Measurements from ENCODE around the gene DOCK10.

Gene DOCK10

DNA sequence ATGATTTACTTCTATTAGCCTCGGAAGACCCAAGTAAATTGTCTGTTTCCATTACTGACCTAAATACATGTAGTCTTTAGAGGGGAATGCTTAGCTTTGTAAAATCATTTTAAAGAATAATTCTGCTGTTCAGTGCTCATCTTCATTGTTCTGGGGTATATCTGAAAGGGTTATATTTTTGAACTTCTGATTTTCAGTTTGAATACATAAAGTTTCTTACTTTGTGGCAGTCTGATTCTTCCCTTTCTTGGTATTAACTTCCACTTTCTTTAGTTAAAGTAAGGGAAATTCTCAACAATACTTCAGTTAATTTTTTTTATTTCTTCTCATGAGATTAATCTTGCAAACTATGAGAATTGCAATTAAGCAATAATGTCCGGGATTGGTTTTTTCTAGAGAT lies 148.4 kb downstream of the DOCK10 start:
- no peak for DNase-seq (ENCODE audit: low read depth)
- H3K4me3 ChIP-seq (ENCODE audit: low read depth, low read length), result no peak overlapping the region

DNA sequence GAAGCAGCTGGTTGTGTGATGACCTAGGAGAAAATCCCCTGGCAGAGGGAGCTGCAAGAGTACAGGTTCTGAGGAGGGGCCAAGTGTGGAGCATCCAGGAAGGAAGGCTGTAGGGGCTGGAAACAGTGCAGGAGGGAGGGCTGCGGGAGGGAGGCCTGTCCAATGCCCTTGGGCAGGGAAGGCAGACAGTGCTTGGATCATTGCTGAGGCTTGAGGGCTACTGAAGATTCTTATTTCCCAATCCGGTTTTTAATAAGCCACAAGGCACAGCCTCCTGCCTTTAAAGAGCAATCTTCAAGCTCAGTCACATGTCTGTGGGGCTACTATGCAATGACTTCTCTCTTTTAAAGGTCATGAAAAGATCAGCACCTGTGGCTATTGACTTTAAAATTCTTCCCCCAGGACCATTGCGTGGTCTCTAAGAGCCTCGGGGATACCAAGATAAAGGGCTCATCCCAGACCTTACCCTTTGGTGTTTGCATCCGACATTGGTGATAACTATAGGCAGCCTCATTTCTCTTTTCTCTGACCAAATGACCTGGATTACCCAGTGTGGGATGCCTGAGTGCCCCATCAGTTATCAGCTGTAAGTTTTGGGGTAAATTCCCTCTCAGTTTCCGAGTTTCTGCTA lies 149.6 kb downstream of the DOCK10 start:
- no peak for DNase-seq (ENCODE audit: low read depth)
- no peak overlapping the region for H3K4me3 ChIP-seq (ENCODE audit: low read depth, low read length)

DNA sequence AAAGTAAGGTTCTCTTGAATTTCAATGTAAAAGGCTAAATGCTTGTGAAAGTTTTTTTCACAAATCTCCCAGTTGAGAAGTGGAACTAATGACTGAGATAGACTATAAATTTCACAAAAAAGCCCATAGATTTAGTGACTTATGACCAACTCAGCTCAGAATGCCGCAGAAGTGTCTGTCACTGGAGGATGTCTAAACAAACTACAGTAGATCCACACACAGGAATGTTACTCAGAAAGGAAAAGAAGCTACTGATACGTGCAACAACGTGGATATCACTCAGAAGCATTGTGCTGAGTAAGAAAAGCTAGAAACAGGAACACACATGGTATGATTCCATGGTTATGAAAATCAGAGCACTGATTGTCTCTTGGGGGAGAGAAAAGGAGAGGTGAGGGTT lies 151.9 kb downstream of the DOCK10 start:
- no peak for DNase-seq (ENCODE audit: low read depth)
- no peak overlapping the region for H3K4me3 ChIP-seq (ENCODE audit: low read depth, low read length)

DNA sequence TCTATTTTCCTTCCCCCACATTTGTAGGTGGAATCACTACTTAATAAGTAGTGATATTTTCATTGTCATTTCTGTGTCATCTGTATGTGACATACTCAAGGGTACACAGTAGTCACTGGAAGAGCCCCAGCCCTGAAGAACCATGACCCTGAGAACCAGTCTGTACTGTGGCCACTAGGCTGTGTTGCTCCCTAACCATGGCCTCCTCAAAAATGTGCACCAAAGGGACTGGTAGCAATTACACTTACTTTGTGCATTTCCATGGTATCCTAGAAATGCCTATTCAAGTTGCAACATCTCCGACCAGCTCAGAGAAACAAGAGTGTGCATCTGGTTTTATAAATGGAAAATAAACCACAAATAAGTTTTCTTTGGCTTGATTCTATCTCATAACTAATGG lies 155.1 kb downstream of the DOCK10 start:
- no peak overlapping the region for H3K4me3 ChIP-seq (ENCODE audit: low read depth, low read length)
- peak; percentile 66 for DNase-seq (ENCODE audit: low read depth)

DNA sequence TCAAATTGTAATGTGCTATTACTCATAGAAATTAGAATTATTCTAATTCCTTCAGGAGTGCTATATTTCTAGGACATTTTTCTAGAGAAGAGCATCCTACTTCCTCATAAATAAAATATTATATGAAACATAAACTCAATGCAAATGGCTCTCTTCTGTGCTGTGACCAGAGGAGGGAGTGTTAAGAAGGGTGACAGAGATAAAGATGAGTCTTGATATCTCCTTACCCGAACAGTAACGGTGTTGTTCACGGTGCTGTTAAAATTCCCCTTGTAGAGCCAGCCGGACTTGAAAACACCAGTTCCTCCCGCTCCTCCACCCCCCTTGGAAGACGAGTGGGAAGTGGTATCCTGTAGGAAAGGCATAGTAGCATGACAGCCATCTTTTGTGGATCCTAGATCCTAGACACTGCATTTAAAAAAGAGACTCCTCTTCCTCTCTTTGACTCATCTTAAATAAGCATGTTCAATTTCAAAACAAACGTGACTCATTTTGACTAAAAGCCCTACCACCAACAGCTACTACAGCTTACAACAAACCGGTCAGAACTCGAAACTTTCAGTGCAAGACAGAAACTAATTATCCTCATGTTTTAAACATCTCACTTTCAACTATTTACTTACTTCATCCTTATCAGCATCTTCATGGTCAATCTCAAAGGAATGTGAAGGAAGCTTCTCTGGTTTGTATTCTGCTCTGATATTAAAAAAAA lies 156.3 kb downstream of the DOCK10 start:
- DNase-seq (ENCODE audit: low read depth), result peak; percentile 61
- no peak overlapping the region for H3K4me3 ChIP-seq (ENCODE audit: low read depth, low read length)

DNA sequence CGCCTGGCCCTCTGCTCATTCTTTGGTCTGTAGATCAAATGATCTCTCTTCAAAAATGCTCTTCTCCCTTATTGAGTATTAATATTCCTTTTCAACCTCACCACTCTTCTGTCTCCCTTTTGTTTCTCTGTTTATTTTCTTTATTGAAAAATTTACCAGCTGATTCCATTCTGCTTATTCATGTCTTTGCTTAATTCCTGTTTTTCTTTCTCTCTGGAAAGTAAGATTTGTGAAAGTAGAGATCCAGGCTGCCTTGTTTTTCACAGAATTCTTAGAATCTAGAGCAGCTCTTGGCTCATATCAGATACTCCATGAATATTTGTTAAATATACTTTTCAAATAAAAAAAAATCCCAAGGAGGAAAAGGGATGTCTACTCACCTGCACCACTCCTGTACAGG lies 157.0 kb downstream of the DOCK10 start:
- DNase-seq (ENCODE audit: low read depth), result no peak
- no peak overlapping the region for H3K4me3 ChIP-seq (ENCODE audit: low read depth, low read length)

DNA sequence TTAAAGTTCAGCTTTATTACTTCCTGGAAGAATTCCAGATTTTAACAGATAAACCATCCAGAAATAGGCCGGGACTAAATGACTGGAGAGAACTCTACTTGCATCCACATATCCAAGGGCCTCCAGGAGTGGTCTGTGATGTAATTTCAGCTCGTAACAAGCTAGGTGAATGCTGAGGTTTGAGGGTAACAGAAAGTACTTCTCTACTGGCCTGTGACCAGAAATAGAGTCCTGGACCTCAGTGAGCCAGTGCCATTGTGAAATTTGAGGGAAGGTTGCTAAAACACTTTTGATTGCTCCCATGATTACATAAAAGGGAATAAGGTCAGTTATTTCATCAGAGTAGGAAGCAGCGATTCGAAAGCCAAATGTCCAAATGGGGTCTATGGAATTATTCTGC lies 158.1 kb downstream of the DOCK10 start:
- peak; percentile 80 for DNase-seq (ENCODE audit: low read depth)
- no peak overlapping the region for H3K4me3 ChIP-seq (ENCODE audit: low read depth, low read length)

DNA sequence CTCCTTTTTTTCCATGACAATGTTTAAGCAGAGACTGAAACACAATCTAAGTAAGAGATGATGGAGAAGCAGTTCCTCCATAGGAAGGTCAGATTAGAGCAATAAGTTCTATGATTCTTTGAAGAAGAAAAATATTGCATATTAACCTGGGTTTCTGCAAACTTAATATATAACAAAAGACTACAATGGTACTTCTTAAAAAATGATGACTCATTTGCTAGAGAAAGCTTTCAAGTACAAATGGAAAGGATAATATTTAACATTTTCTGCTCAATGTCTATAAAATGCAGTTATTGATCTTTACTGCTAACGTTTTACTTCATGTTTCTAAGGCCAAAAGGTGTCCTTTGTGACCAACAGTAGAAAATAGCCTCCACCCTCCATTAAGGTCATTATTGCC lies 158.6 kb downstream of the DOCK10 start:
- H3K4me3 ChIP-seq (ENCODE audit: low read depth, low read length), result no peak overlapping the region
- DNase-seq (ENCODE audit: low read depth), result no peak

DNA sequence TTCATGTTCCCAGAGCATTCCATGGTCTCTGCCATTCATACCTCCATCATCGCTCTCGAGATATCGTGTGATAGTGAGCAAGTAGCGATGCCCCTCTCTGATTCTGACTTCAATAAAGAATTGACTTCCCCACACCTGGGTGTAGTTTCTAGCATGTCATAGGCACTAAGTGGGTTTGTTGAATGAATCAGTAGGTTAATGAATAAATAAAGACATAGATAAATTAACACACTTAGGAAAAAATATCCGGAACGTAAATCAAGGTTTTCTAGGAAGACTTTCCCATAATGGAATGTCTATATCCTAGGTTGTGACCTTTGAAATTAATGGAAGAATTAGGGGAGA lies 159.1 kb downstream of the DOCK10 start:
- H3K4me3 ChIP-seq (ENCODE audit: low read depth, low read length), result no peak overlapping the region
- no peak for DNase-seq (ENCODE audit: low read depth)

DNA sequence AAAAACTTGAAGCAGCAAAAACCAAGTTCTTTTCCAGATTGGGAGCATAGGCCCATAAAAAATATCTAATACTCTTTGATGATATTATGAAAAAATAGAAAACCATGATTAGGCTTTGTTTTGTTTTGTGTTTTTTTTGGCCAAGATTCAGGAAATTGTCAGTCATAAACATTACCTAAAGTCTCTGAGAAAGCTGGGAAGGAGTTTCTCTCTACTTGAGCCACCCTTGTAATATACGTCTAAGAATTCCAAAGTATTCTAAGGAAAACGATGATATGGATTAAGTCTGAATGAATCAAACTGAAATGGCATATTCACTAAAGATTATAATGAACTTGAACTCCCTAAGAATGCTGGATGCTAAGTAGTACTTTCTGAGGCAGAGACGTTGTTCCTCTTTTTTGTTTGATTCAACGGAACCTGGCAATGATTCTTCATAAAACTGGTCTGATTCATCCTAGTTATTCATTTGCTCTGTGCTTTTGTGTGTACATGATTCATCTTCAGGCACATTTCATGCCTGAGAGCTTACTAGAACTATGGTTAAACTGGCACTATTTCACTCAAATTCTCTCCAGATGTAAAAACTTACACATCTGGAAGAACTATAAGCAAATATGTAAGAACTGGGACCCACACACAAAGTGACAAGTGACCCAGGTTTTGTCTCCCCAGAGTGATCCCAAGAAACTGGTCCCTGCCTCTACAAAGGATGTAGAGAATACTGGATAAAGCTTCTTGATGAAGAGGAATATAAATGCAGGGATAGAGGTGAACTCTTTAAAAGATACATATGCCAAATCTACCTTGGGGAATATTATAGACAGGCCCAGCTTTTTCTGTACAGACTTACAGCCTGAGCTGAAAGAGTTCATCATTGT lies 159.7 kb downstream of the DOCK10 start:
- peak; percentile 83 for DNase-seq (ENCODE audit: low read depth)

DNA sequence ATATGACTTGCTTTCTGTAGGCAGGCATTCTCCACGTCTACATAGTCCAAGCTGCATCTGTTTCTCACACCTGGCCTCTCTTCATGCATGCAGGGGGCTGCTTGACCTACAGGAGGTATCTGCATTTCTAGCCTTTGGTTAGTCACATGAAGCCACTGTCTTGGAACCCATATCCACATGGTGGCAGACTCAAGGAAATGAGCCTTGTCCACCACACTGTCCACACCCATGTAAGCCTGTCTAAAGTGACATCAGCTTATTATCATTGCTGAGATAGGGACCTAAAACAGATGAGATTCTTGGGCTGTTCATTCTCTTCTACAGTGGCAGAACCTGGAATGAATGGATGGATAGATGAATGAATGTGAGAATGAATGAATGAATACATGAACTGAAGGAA lies 160.4 kb downstream of the DOCK10 start:
- no peak for DNase-seq (ENCODE audit: low read depth)
- no peak overlapping the region for H3K4me3 ChIP-seq (ENCODE audit: low read depth, low read length)

More for the DNA sequence above, 159.7 kb downstream of the DOCK10 start:
- H3K4me3 ChIP-seq (ENCODE audit: low read depth, low read length), result no peak overlapping the region

DNA sequence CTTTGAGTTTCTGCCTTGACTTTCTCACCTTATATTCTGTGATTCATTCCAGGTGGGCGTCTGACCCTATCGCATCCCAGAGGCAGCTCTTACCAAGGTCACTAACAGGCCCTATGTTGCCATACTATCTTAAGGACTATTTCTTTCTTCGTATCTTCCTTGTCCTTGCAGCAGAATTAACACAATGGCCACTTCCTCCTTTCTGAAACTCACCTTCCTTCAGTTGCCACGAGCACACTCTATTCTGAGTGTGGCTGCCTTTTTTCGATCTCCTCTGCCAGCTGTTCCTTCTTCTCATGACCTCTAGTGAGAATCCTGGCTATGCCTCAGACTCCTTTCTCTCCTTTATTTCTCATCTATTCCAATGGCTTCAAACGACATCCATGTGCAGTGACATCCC lies 165.7 kb downstream of the DOCK10 start:
- DNase-seq (ENCODE audit: low read depth), result no peak
- no peak overlapping the region for H3K4me3 ChIP-seq (ENCODE audit: low read depth, low read length)

DNA sequence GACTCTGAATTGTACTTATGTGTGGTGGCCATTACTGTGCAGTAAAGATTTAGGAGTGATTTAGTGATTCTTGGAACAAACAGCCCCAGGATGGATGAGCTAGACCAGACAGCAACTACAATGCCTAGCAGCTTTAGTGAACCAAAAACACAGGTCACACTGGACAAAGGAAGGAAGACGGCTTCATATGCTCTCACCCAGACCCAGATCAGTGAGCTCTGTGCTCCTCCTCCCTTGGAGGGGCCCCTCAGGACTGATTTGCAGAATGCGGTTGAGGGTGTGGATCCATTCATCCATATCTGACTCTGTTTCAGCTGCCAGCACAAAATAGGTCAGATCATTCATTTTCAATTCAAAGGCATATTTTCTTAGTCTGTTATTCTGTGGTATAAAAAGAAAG lies 166.4 kb downstream of the DOCK10 start:
- no peak overlapping the region for H3K4me3 ChIP-seq (ENCODE audit: low read depth, low read length)
- no peak for DNase-seq (ENCODE audit: low read depth)

DNA sequence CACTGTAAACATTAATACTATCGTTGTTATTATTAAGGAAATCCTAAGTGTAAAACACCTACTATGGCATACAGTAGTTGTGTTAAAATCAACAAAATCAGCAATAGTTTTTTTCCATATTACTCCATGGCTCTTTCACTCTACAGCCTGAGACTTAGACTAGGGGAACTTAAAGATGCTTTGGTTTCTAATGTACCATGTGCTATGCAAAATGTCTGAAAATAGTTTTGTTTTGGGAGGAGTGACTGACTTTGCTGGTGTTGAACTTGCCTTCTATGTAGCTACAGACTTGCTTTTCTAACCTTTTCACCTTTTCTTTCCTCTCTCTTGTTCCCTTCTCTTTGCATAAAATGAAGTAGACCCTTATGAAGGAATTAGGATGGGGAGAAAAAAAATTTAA lies 167.1 kb downstream of the DOCK10 start:
- H3K4me3 ChIP-seq (ENCODE audit: low read depth, low read length), result no peak overlapping the region
- no peak for DNase-seq (ENCODE audit: low read depth)

DNA sequence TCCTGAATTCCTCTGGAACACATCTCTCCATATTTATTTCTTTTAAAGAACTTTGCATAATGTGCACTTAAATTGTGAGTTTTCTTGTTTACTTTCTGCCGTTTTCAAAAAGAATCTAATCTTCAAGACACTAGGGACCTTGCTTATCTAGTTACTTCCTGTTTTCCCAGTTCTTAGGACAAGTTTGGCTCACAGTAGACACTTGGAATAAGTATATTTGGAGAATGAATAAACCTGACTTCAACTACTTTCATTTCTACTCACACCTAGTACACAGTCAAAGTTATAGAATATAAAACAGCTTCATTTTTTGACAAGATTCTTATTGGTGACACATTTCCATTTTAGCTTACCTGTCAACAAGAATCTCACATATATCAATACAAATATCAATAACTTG lies 170.5 kb downstream of the DOCK10 start:
- no peak for DNase-seq (ENCODE audit: low read depth)
- no peak overlapping the region for H3K4me3 ChIP-seq (ENCODE audit: low read depth, low read length)

DNA sequence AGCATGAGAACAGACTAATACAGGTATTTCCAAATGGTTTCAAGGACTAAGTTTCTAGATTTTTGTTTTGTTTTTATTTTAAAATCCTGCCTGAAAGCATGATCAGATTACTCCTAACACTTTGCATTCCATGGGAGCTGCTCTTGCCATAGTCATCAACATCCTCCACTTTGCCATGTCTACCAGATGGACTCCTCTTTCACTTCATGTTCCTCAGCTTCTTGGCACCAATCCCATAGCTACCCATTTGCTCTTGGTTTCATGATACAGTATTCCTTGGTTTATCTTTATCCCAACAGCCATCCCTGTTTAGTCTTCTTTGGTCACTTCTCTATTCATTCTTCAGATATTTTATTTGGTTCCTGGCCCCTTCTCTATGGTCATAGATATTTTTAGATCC lies 171.9 kb downstream of the DOCK10 start:
- H3K4me3 ChIP-seq (ENCODE audit: low read depth, low read length), result no peak overlapping the region
- DNase-seq (ENCODE audit: low read depth), result peak; percentile 46

DNA sequence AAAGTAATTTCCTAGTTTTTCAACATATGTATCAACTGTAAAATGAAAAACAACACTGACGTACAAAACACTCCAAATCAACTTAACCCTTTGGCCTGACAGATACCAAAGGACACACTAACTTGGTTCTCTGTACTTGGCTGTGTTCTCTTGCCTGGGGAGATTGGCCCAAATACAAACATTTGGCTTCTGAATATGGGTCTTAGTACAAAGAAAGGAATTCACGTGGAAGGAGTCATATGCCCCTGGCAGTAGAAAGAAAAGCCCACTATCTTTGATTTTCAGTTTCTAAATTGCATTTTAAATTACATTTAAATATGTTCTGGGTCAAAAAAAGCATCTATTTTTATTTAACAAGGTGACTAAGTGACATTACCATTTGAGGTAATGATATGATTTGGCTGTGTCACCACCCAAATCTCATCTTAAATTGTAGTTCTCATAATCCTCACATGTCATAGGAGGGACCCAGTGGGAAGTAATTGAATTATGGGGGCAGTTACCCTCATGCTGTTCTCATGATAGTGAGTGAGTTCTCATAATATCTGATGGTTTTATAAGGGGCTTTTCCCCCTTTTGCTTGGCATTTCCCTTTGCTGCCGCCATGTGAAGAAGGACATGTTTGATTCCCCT lies 172.6 kb downstream of the DOCK10 start:
- no peak overlapping the region for H3K4me3 ChIP-seq (ENCODE audit: low read depth, low read length)
- peak; percentile 89 for DNase-seq (ENCODE audit: low read depth)

DNA sequence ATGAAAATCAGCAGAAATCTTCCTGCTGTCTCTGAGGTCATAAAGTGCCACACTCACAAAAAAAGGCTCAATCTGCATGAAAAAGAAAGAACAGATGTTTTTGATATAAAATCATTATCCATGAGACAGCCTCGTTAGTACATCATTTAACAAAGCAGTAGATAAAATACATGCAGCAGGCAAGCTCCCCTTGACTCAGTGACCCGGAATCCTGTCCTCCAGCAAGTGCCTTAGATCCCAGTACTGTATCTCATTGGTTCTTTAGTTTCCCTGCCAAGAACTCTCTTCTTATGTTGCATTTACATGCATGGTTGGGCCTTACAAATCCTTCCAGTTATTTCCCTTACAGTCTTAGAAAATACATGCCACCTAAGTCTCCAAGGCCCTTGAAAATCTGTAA lies 177.3 kb downstream of the DOCK10 start:
- H3K4me3 ChIP-seq (ENCODE audit: low read depth, low read length), result no peak overlapping the region
- no peak for DNase-seq (ENCODE audit: low read depth)

DNA sequence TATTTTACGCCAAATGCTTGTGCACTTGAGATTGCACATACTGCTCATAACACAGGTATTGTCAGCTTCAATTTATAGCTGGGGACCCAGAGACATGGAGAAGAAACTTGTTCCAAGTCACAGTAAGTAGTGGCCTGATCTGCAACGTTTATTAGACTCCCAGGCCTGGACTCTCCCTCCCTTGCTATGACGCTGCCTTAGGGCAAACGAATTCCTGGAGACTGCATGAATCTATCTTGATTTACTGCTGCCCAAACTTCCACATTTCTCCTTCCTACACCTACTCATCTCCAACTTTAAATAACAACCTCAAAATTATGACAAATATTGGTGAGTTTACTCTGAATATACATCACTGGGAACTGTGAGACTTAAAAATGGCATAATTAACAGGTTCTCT lies 181.0 kb downstream of the DOCK10 start:
- H3K4me3 ChIP-seq (ENCODE audit: low read depth, low read length), result no peak overlapping the region
- no peak for DNase-seq (ENCODE audit: low read depth)

DNA sequence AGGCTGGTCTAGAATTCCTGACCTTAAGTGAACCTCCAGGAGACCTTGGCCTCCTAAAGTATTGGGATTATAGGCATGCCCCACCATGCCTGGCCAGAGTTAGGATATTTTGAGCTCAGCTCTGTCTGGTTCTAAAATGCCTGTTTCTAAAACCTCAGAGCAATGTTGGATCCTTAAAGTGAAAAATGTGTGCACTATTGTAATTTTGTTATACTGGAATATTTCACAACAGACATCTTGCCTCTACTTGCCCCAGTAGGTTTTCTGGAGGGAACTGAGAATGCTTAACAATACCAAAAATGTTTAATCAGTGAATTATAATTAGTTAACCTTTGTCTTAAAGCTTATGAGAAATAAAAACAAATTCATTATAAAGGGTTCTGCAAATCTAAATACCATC lies 181.5 kb downstream of the DOCK10 start:
- no peak for DNase-seq (ENCODE audit: low read depth)

More for the DNA sequence above, 181.5 kb downstream of the DOCK10 start:
- no peak overlapping the region for H3K4me3 ChIP-seq (ENCODE audit: low read depth, low read length)

All from skeletal muscle cell (primary cell).